ENCODE measurements around the gene TMEM80. TPM values are rescaled to one million over a fixed set of nuclear protein-coding genes. Genes with fewer than 3 reads are reported as not detected.

TMEM80 gene
- total RNA-seq, 2 donors from 2014 or later: 21.8 to 36.3 TPM

GRCh38 chr11:719214-720016, 23.8 kb downstream of the TMEM80 start:
- Histone ChIP-seq H3K27ac (no peak overlapping the region), H3K4me3 (no peak overlapping the region), H3K36me3 (replicated peaks in 1 of 2; ENCODE audit: insufficient read depth in 1 of 2, low read depth in 2 of 2) (no peaks in the 10 kb centered on the region), H3K9me3 (no peaks in the 10 kb centered on the region), H3K27me3 (no peaks in the 10 kb centered on the region), H3K4me1 (no peaks in the 10 kb centered on the region)
- 77 to 83% methylated on average over 21 to 26 of the region's 34 CpGs for WGBS, 2 donors
- DNase-seq (no peak), ATAC-seq (no peak)
- TF ChIP-seq CTCF (IDR thresholded peaks at IDR 0.05): no peak
- TF ChIP-seq POLR2A (IDR thresholded peaks at IDR 0.05): no peak
- intact Hi-C loops (cut with DNase I): loop anchor here (5.0 to 10.0 kb wide), 2 partner anchors 62 to 165 kb away; no protein-coding TSS in a partner anchor

- no peak overlapping the region for H3K4me3 ChIP-seq
- DNase-seq (no peak), ATAC-seq (no peak)
- H3K36me3 ChIP-seq (replicated peaks in 1 of 2; ENCODE audit: insufficient read depth in 1 of 2, low read depth in 2 of 2): no peaks in the 10 kb centered on the region
- 73 to 87% methylated on average over 15 to 23 of the region's 35 CpGs for WGBS, 2 donors
- TF ChIP-seq POLR2A (IDR thresholded peaks at IDR 0.05) (no peak), CTCF (IDR thresholded peaks at IDR 0.05) (no peak)
- peaks cover under 1% of the 10 kb centered on the region for H3K4me1 ChIP-seq
- H3K9me3 ChIP-seq: no peaks in the 10 kb centered on the region
- intact Hi-C loops (cut with DNase I): loop anchor here (5.0 to 10.0 kb wide), 2 partner anchors 63 to 165 kb away; no protein-coding TSS in a partner anchor
- no peaks in the 10 kb centered on the region for H3K27me3 ChIP-seq
- no peak overlapping the region for H3K27ac ChIP-seq
Observed at GRCh38 chr11:720017-720641, 24.5 kb downstream of the TMEM80 start.

- intact Hi-C loops (cut with DNase I): loop anchor here (5.0 to 10.0 kb wide), 2 partner anchors 63 to 166 kb away; no protein-coding TSS in a partner anchor
- H3K9me3 ChIP-seq: no peaks in the 10 kb centered on the region
- H3K27ac ChIP-seq: no peak overlapping the region
- DNase-seq (no peak), ATAC-seq (peak; percentile 51)
- peaks cover 6% of the 10 kb centered on the region for H3K4me1 ChIP-seq
- WGBS, 2 donors: 58 to 65% methylated on average over 13 to 26 of the region's 53 CpGs
- TF ChIP-seq POLR2A (IDR thresholded peaks at IDR 0.05) (no peak), CTCF (IDR thresholded peaks at IDR 0.05) (no peak)
- H3K4me3 ChIP-seq: no peak overlapping the region
- no peaks in the 10 kb centered on the region for H3K27me3 ChIP-seq
- no peaks in the 10 kb centered on the region for H3K36me3 ChIP-seq (replicated peaks in 1 of 2; ENCODE audit: insufficient read depth in 1 of 2, low read depth in 2 of 2)
Observed at GRCh38 chr11:720642-721246, 25.1 kb downstream of the TMEM80 start.

DNA sequence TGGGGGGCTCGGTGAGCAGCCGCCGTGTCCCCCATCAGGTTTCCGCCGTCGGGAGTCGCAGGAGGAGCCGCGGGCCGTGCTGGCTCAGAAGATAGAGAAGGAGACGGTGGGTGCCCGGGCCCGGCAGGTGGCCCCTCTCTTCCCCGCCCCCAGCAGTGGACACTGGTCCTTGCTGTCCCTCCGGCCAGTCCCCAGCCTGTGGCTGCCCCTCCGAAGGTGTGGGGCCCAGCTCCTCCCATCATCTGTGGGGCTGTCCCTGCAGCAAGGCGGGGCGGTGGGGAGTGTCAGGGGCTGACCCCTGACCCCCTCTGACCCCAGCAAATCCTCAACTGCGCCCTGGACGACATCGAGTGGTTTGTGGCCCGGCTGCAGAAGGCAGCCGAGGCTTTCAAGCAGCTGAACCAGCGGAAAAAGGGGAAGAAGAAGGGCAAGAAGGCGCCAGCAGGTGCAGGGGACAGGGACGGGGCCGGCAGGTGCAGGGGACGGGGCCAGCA, 25.7 kb downstream of the TMEM80 start:
- DNase-seq (no peak), ATAC-seq (no peak)
- Histone ChIP-seq H3K4me1 (peaks cover 12% of the 10 kb centered on the region), H3K27ac (no peak overlapping the region), H3K4me3 (no peak overlapping the region), H3K9me3 (no peaks in the 10 kb centered on the region), H3K27me3 (no peaks in the 10 kb centered on the region), H3K36me3 (replicated peaks in 1 of 2; ENCODE audit: insufficient read depth in 1 of 2, low read depth in 2 of 2) (no peaks in the 10 kb centered on the region)
- intact Hi-C loops (cut with DNase I): loop anchor here (5.0 to 10.0 kb wide), 2 partner anchors 64 to 166 kb away; no protein-coding TSS in a partner anchor
- TF ChIP-seq CTCF (IDR thresholded peaks at IDR 0.05) (no peak), POLR2A (IDR thresholded peaks at IDR 0.05) (no peak)
- WGBS, 2 donors: 72 to 77% methylated on average over 11 to 20 of the region's 28 CpGs
